ENCODE results near the gene PANX2. TPM values are rescaled to one million over a fixed set of nuclear protein-coding genes. Genes with fewer than 3 reads are reported as not detected.
"Not testable (repeated sequence)": the region's sequence is repeated elsewhere in the genome, so short reads cannot be mapped to it uniquely, and the experiment has no call there.

The PANX2 gene
- total and polyA plus RNA-seq, 5 donors from 2014 or later = not detected

- no peaks in the 10 kb centered on the region for H3K4me1 ChIP-seq (ENCODE audit: control insufficient read depth, insufficient read depth, low read length, poor library complexity, severe bottlenecking)
- DNase-seq (no peak), ATAC-seq (ENCODE audit: low read depth in 2 of 2) (no peak)
- H3K27ac Mint-ChIP-seq = no peak overlapping the region
- H3K4me3 Mint-ChIP-seq = no peak overlapping the region
- no peaks in the 10 kb centered on the region for H3K4me1 Mint-ChIP-seq
- H3K36me3 ChIP-seq (ENCODE audit: control insufficient read depth, insufficient read depth, low read length) = no peaks in the 10 kb centered on the region
- H3K27me3 Mint-ChIP-seq = peaks cover 27% of the 10 kb centered on the region
- H3K27ac ChIP-seq (ENCODE audit: insufficient read depth, low read length, poor library complexity, severe bottlenecking) = no peak overlapping the region
- no peaks in the 10 kb centered on the region for H3K27me3 ChIP-seq (ENCODE audit: control insufficient read depth, insufficient read depth, low read length)
- H3K4me3 ChIP-seq (ENCODE audit: low read depth, low read length) = no peak overlapping the region
- no peaks in the 10 kb centered on the region for H3K9me3 Mint-ChIP-seq
- no peaks in the 10 kb centered on the region for H3K9me3 ChIP-seq (ENCODE audit: control insufficient read depth in 2 of 2, low read length in 2 of 2)
- H3K36me3 Mint-ChIP-seq = peaks cover 3% of the 10 kb centered on the region
These were observed 27.4 kb upstream of the PANX2 start for GRCh38 chr22:50143096-50143495.

- H3K36me3 Mint-ChIP-seq = peaks cover 3% of the 10 kb centered on the region
- ATAC-seq (ENCODE audit: low read depth in 2 of 2) (no peak), DNase-seq (no peak)
- Histone ChIP-seq H3K27ac (ENCODE audit: insufficient read depth, low read length, poor library complexity, severe bottlenecking) (no peak overlapping the region), H3K36me3 (ENCODE audit: control insufficient read depth, insufficient read depth, low read length) (no peaks in the 10 kb centered on the region), H3K4me1 (ENCODE audit: control insufficient read depth, insufficient read depth, low read length, poor library complexity, severe bottlenecking) (no peaks in the 10 kb centered on the region), H3K4me3 (ENCODE audit: low read depth, low read length) (no peak overlapping the region), H3K27me3 (ENCODE audit: control insufficient read depth, insufficient read depth, low read length) (no peaks in the 10 kb centered on the region), H3K9me3 (ENCODE audit: control insufficient read depth in 2 of 2, low read length in 2 of 2) (no peaks in the 10 kb centered on the region)
- H3K27ac Mint-ChIP-seq = no peak overlapping the region
- H3K27me3 Mint-ChIP-seq = peaks cover 21% of the 10 kb centered on the region
- peaks cover 0 to under 1% (median 0%) of the 10 kb centered on the region in 4 donors for H3K4me1 Mint-ChIP-seq
- no peaks in the 10 kb centered on the region for H3K9me3 Mint-ChIP-seq
- no peak overlapping the region for H3K4me3 Mint-ChIP-seq
These were observed 26.4 kb upstream of the PANX2 start for GRCh38 chr22:50144005-50144614.

- H3K27me3 Mint-ChIP-seq = peaks cover 10% of the 10 kb centered on the region
- no peak overlapping the region for H3K4me3 Mint-ChIP-seq
- Histone ChIP-seq H3K27ac (ENCODE audit: insufficient read depth, low read length, poor library complexity, severe bottlenecking) (no peak overlapping the region), H3K4me3 (ENCODE audit: low read depth, low read length) (no peak overlapping the region), H3K36me3 (ENCODE audit: control insufficient read depth, insufficient read depth, low read length) (no peaks in the 10 kb centered on the region), H3K27me3 (ENCODE audit: control insufficient read depth, insufficient read depth, low read length) (no peaks in the 10 kb centered on the region), H3K9me3 (ENCODE audit: control insufficient read depth in 2 of 2, low read length in 2 of 2) (no peaks in the 10 kb centered on the region), H3K4me1 (ENCODE audit: control insufficient read depth, insufficient read depth, low read length, poor library complexity, severe bottlenecking) (peaks cover 3% of the 10 kb centered on the region)
- ATAC-seq (ENCODE audit: low read depth in 2 of 2) (no peak), DNase-seq (no peak)
- H3K4me1 Mint-ChIP-seq = peaks cover 0 to 4% (median under 1%) of the 10 kb centered on the region in 4 donors
- H3K9me3 Mint-ChIP-seq = no peaks in the 10 kb centered on the region
- H3K27ac Mint-ChIP-seq = no peak overlapping the region
- peaks cover 3% of the 10 kb centered on the region for H3K36me3 Mint-ChIP-seq
These were observed 24.7 kb upstream of the PANX2 start for GRCh38 chr22:50145721-50146438.

- no peak overlapping the region for H3K27ac ChIP-seq (ENCODE audit: insufficient read depth, low read length, poor library complexity, severe bottlenecking)
- Mint-ChIP-seq H3K4me1 (peaks cover 0 to 4% (median under 1%) of the 10 kb centered on the region in 4 donors), H3K27me3 (peaks cover 5% of the 10 kb centered on the region), H3K9me3 (no peaks in the 10 kb centered on the region), H3K36me3 (peaks cover 3% of the 10 kb centered on the region), H3K27ac (no peak overlapping the region), H3K4me3 (no peak overlapping the region)
- peaks cover 3% of the 10 kb centered on the region for H3K4me1 ChIP-seq (ENCODE audit: control insufficient read depth, insufficient read depth, low read length, poor library complexity, severe bottlenecking)
- no peaks in the 10 kb centered on the region for H3K27me3 ChIP-seq (ENCODE audit: control insufficient read depth, insufficient read depth, low read length)
- H3K4me3 ChIP-seq (ENCODE audit: low read depth, low read length) = no peak overlapping the region
- no peaks in the 10 kb centered on the region for H3K36me3 ChIP-seq (ENCODE audit: control insufficient read depth, insufficient read depth, low read length)
- DNase-seq (peak in 1 of 3 donors; percentile 18), ATAC-seq (ENCODE audit: low read depth in 2 of 2) (no peak)
- no peaks in the 10 kb centered on the region for H3K9me3 ChIP-seq (ENCODE audit: control insufficient read depth in 2 of 2, low read length in 2 of 2)
These were observed 23.9 kb upstream of the PANX2 start for GRCh38 chr22:50146439-50147238.

GRCh38 chr22:50147258-50148165, 23.0 kb upstream of the PANX2 start:
- H3K4me3 Mint-ChIP-seq; H3K9me3 Mint-ChIP-seq; H3K4me3 ChIP-seq (ENCODE audit: low read depth, low read length); H3K9me3 ChIP-seq (ENCODE audit: control insufficient read depth in 2 of 2, low read length in 2 of 2); H3K36me3 ChIP-seq (ENCODE audit: control insufficient read depth, insufficient read depth, low read length); DNase-seq; H3K27me3 ChIP-seq (ENCODE audit: control insufficient read depth, insufficient read depth, low read length); H3K4me1 ChIP-seq (ENCODE audit: control insufficient read depth, insufficient read depth, low read length, poor library complexity, severe bottlenecking); H3K36me3 Mint-ChIP-seq; ATAC-seq (ENCODE audit: low read depth in 2 of 2); H3K4me1 Mint-ChIP-seq; H3K27me3 Mint-ChIP-seq; H3K27ac ChIP-seq (ENCODE audit: insufficient read depth, low read length, poor library complexity, severe bottlenecking); H3K27ac Mint-ChIP-seq: not testable (repeated sequence)

GRCh38 chr22:50148166-50148500, 22.4 kb upstream of the PANX2 start:
- H3K27me3 Mint-ChIP-seq = no peaks in the 10 kb centered on the region
- no peaks in the 10 kb centered on the region for H3K9me3 ChIP-seq (ENCODE audit: control insufficient read depth in 2 of 2, low read length in 2 of 2)
- H3K36me3 Mint-ChIP-seq = no peaks in the 10 kb centered on the region
- no peaks in the 10 kb centered on the region for H3K36me3 ChIP-seq (ENCODE audit: control insufficient read depth, insufficient read depth, low read length)
- H3K4me1 Mint-ChIP-seq = peaks cover 0 to 4% (median under 1%) of the 10 kb centered on the region in 4 donors
- no peak overlapping the region for H3K27ac ChIP-seq (ENCODE audit: insufficient read depth, low read length, poor library complexity, severe bottlenecking)
- H3K4me3 Mint-ChIP-seq = no peak overlapping the region
- ATAC-seq (ENCODE audit: low read depth in 2 of 2) (no peak), DNase-seq (no peak)
- H3K27ac Mint-ChIP-seq = no peak overlapping the region
- no peak overlapping the region for H3K4me3 ChIP-seq (ENCODE audit: low read depth, low read length)
- H3K9me3 Mint-ChIP-seq = no peaks in the 10 kb centered on the region
- H3K4me1 ChIP-seq (ENCODE audit: control insufficient read depth, insufficient read depth, low read length, poor library complexity, severe bottlenecking) = peaks cover 3% of the 10 kb centered on the region
- no peaks in the 10 kb centered on the region for H3K27me3 ChIP-seq (ENCODE audit: control insufficient read depth, insufficient read depth, low read length)

- no peak overlapping the region for H3K4me3 Mint-ChIP-seq
- Histone ChIP-seq H3K4me3 (ENCODE audit: low read depth, low read length) (no peak overlapping the region), H3K4me1 (ENCODE audit: control insufficient read depth, insufficient read depth, low read length, poor library complexity, severe bottlenecking) (peaks cover 3% of the 10 kb centered on the region), H3K27ac (ENCODE audit: insufficient read depth, low read length, poor library complexity, severe bottlenecking) (no peak overlapping the region), H3K27me3 (ENCODE audit: control insufficient read depth, insufficient read depth, low read length) (no peaks in the 10 kb centered on the region), H3K9me3 (ENCODE audit: control insufficient read depth in 2 of 2, low read length in 2 of 2) (no peaks in the 10 kb centered on the region), H3K36me3 (ENCODE audit: control insufficient read depth, insufficient read depth, low read length) (no peaks in the 10 kb centered on the region)
- H3K36me3 Mint-ChIP-seq = no peaks in the 10 kb centered on the region
- ATAC-seq (ENCODE audit: low read depth in 2 of 2) = peak; percentile 91 to 93
- no peaks in the 10 kb centered on the region for H3K9me3 Mint-ChIP-seq
- H3K27ac Mint-ChIP-seq = no peak overlapping the region
- peak; percentile 56 to 80 (median 79) for DNase-seq
- H3K4me1 Mint-ChIP-seq = peaks cover 0 to 4% (median under 1%) of the 10 kb centered on the region in 4 donors
- H3K27me3 Mint-ChIP-seq = peaks cover 4% of the 10 kb centered on the region
These were observed 21.4 kb upstream of the PANX2 start for GRCh38 chr22:50148991-50149721.

Data from CD4-positive, CD25-positive, alpha-beta regulatory T cell (primary cell).